Ecto neural progenitor cell (in vitro differentiated cells): ENCODE data around the gene PPEF1.
"Not testable (repeated sequence)": the region's sequence is repeated elsewhere in the genome, so short reads cannot be mapped to it uniquely, and the experiment has no call there.

ENCODE experiments used
- DNase-seq: peaks from one replicate; pipeline ENCODE4 v3.0.0-alpha.2; 2018; ENCODE audit warnings: low spot score

Gene PPEF1

GRCh38 chrX:18793601-18794089 is 86.2 kb downstream of the PPEF1 start:
- DNase-seq: peak; percentile 48

- no peak for DNase-seq
These were observed 89.7 kb downstream of the PPEF1 start for GRCh38 chrX:18797141-18797540.

GRCh38 chrX:18799911-18800310 is 92.5 kb downstream of the PPEF1 start:
- DNase-seq: no peak

- no peak for DNase-seq
These were observed 102.2 kb downstream of the PPEF1 start for GRCh38 chrX:18809641-18810040.

GRCh38 chrX:18810416-18810815 is 103.0 kb downstream of the PPEF1 start:
- no peak for DNase-seq

- no peak for DNase-seq
These were observed 117.9 kb downstream of the PPEF1 start for GRCh38 chrX:18825375-18825774.

- DNase-seq: no peak
These were observed 121.5 kb downstream of the PPEF1 start for GRCh38 chrX:18828832-18829404.

- DNase-seq: no peak
These were observed 125.8 kb downstream of the PPEF1 start for GRCh38 chrX:18833071-18833731.

GRCh38 chrX:18847901-18848300 is 140.5 kb downstream of the PPEF1 start:
- not testable (repeated sequence) for DNase-seq

- DNase-seq: no peak
These were observed 148.6 kb downstream of the PPEF1 start for GRCh38 chrX:18855919-18856644.

- no peak for DNase-seq
These were observed 149.2 kb downstream of the PPEF1 start for GRCh38 chrX:18856645-18856997.

- no peak for DNase-seq
These were observed 154.1 kb downstream of the PPEF1 start for GRCh38 chrX:18861511-18861910.

GRCh38 chrX:18864390-18864920 is 157.0 kb downstream of the PPEF1 start:
- no peak for DNase-seq

GRCh38 chrX:18871161-18871890 is 163.9 kb downstream of the PPEF1 start:
- no peak for DNase-seq

GRCh38 chrX:18871970-18872369 is 164.5 kb downstream of the PPEF1 start:
- no peak for DNase-seq

- no peak for DNase-seq
These were observed 165.2 kb downstream of the PPEF1 start for GRCh38 chrX:18872621-18873020.

GRCh38 chrX:18873189-18873791 is 165.8 kb downstream of the PPEF1 start:
- no peak for DNase-seq

- DNase-seq: no peak
These were observed 166.4 kb downstream of the PPEF1 start for GRCh38 chrX:18873836-18874235.

GRCh38 chrX:18874560-18875255 is 167.3 kb downstream of the PPEF1 start:
- DNase-seq: no peak

GRCh38 chrX:18875256-18875878 is 167.9 kb downstream of the PPEF1 start:
- DNase-seq: no peak

- DNase-seq: no peak
These were observed 170.0 kb downstream of the PPEF1 start for GRCh38 chrX:18877469-18877868.
